Fibroblast of lung (primary cell): ENCODE measurements around the gene MFGE8. TPM values are rescaled to one million over a fixed set of nuclear protein-coding genes. Genes with fewer than 3 reads are reported as not detected.
A peak's percentile ranks its signal among the peaks of the same experiment; 100 is the strongest.

Experiments used
- DNase-seq, 2 donors: peaks; one replicate each; pipeline versions ENCODE4 v3.0.0 to v3.0.0-alpha.2; 2010; ENCODE audit warnings: low read depth in 2 of 2
- H2AFZ ChIP-seq: 2 replicates; pipeline ENCODE4 v1.5.1; 2012; ENCODE audit warnings: low read length, control low read depth, inconsistent platforms
- H3K27ac ChIP-seq: 2 replicates; pipeline ENCODE4 v1.5.1; 2011; ENCODE audit warnings: low read length, control low read depth; ENCODE audit not compliant: insufficient read depth
- H3K27me3 ChIP-seq: 2 replicates; pipeline ENCODE4 v1.5.1; 2011; ENCODE audit warnings: mild to moderate bottlenecking, low read length; ENCODE audit not compliant: control insufficient read depth, insufficient read depth
- H3K36me3 ChIP-seq: 2 replicates; pipeline ENCODE4 v1.5.1; 2011; ENCODE audit warnings: low read length; ENCODE audit not compliant: control insufficient read depth, insufficient read depth
- H3K4me1 ChIP-seq: 2 replicates; pipeline ENCODE4 v1.5.1; 2011; ENCODE audit warnings: low read length; ENCODE audit not compliant: control insufficient read depth, insufficient read depth; ENCODE audit errors: extremely low read depth
- H3K4me2 ChIP-seq: 2 replicates; pipeline ENCODE4 v1.5.1; 2011; ENCODE audit warnings: low read length, control low read depth; ENCODE audit not compliant: insufficient read depth; ENCODE audit errors: extremely low read depth
- H3K4me3 ChIP-seq, 4 experiments: fragments of 200-600 bp in 1 of 4; sonication (generic) in 1 of 4; replicated peaks in 1 of 4; 2 replicates each; pipeline ENCODE4 v1.5.1; 2011 to 2016; ENCODE audit warnings: low read length in 4 of 4, low read depth in 3 of 4, mild to moderate bottlenecking in 3 of 4, control low read depth in 2 of 4, inconsistent platforms in 1 of 4, mixed read lengths in 1 of 4; ENCODE audit not compliant: insufficient read depth in 1 of 4; ENCODE audit errors: control extremely low read depth in 1 of 4
- H3K79me2 ChIP-seq: 2 replicates; pipeline ENCODE4 v1.5.1; 2012; ENCODE audit warnings: mild to moderate bottlenecking, low read length, inconsistent platforms; ENCODE audit not compliant: control insufficient read depth, insufficient read depth
- H3K9ac ChIP-seq: 2 replicates; pipeline ENCODE4 v1.5.1; 2011; ENCODE audit warnings: mild to moderate bottlenecking, low read length, control low read depth; ENCODE audit not compliant: insufficient read depth
- H3K9me3 ChIP-seq: 2 replicates; pipeline ENCODE4 v1.5.1; 2012; ENCODE audit warnings: low read depth, low read length; ENCODE audit not compliant: control insufficient read depth, insufficient read depth
- H4K20me1 ChIP-seq: 2 replicates; pipeline ENCODE4 v1.5.1; 2011; ENCODE audit warnings: low read length; ENCODE audit not compliant: control insufficient read depth, insufficient read depth; ENCODE audit errors: extremely low read depth
- EZH2 ChIP-seq: IDR thresholded peaks from 2 replicates; pipeline ENCODE4 v1.5.1; 2012; ENCODE audit warnings: low read length, control low read depth, mild to moderate bottlenecking; ENCODE audit errors: missing control alignments
- polyA plus RNA-seq, 2 donors: library from polyadenylated mRNA; depleted of rRNA in 1 of 2; stranded (reverse) in 1 of 2; unstranded in 1 of 2; fragments of >200 nt; gene quantifications; 2 replicates each; pipeline ENCODE4 v1.2.1, GENCODE V29; 2011 to 2012; ENCODE audit warnings: missing spikeins in 1 of 2
- total RNA-seq: library from RNA; depleted of rRNA; stranded (reverse); fragments of >200 nt; gene quantifications from 2 replicates; pipeline ENCODE4 v1.2.1, GENCODE V29; 2014
- TF ChIP-seq, protein P1 (sequence below), 2 donors: IDR thresholded peaks in 1 of 2; conservative IDR thresholded peaks in 1 of 2; 1 replicate in 1 of 2; 2 replicates in 1 of 2; pipeline ENCODE4 v1.5.1; 2011 to 2012; ENCODE audit warnings: low read length in 2 of 2, control low read depth in 1 of 2, inconsistent platforms in 1 of 2, low read depth in 1 of 2, mild to moderate bottlenecking in 1 of 2

The MFGE8 gene
- total and polyA plus RNA-seq, 2 donors (not counting 1 experiment from before 2014, with no cell fraction given): 263 to 336 TPM

DNA sequence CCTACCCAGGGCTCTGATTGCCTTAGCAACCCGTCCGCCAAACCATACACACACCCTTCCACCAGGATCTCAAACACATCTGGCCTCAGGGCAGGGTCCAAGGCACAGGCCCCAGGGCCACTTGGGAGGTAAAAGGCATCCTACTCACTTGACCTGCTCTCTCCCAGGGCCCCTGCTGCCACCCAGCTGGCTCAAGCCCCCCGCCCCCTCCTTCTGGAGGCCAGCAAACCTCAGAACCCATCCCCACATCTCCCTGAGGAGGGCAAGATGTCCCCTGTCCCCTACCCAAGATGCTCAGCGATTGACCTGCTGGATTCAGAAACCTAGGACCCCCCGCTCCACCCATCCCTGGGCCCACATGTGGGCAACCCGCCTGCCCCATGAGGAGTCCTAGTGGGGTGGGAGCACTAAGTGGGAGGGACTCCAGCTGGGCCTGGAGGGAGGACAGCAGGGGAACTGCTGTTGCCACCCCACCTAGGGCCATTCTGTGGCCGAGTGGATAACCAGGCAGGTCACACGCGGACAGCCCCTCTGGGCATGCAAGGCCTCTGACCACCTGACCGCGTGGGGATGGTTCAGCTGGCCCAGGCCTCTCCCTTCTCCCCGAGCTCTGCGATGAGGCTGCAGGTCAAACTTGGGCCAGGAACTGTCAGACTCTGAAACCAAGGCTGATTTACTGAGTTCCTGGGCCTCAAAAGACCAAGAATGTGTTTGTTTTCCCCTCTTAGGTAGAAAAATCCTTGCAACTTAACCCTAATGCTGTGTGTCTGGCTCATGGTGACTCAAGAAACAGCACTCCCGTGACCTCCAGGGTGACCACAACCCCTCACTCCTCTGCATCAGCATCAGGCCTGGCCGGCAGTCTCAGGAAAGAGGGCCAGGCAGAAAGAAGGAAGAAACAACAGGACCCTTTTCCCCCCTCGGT, 4.2 kb downstream of the MFGE8 start:
- Histone ChIP-seq H3K27ac (no peak overlapping the region), H2AFZ (no peak overlapping the region), H3K27me3 (no peaks in the 10 kb centered on the region), H3K9ac (no peak overlapping the region), H3K36me3 (peaks cover 8% of the 10 kb centered on the region), H4K20me1 (no peaks in the 10 kb centered on the region), H3K4me3 (no peak overlapping the region), H3K79me2 (peaks cover 8% of the 10 kb centered on the region), H3K4me1 (peaks cover 10% of the 10 kb centered on the region), H3K9me3 (no peaks in the 10 kb centered on the region), H3K4me2 (no peak overlapping the region)
- TF ChIP-seq EZH2: no peak
- TF ChIP-seq, protein P1, sequence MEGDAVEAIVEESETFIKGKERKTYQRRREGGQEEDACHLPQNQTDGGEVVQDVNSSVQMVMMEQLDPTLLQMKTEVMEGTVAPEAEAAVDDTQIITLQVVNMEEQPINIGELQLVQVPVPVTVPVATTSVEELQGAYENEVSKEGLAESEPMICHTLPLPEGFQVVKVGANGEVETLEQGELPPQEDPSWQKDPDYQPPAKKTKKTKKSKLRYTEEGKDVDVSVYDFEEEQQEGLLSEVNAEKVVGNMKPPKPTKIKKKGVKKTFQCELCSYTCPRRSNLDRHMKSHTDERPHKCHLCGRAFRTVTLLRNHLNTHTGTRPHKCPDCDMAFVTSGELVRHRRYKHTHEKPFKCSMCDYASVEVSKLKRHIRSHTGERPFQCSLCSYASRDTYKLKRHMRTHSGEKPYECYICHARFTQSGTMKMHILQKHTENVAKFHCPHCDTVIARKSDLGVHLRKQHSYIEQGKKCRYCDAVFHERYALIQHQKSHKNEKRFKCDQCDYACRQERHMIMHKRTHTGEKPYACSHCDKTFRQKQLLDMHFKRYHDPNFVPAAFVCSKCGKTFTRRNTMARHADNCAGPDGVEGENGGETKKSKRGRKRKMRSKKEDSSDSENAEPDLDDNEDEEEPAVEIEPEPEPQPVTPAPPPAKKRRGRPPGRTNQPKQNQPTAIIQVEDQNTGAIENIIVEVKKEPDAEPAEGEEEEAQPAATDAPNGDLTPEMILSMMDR (conservative IDR thresholded peaks at IDR 0.05 in 1 of 2, IDR thresholded peaks at IDR 0.05 in 1 of 2; ENCODE audit: low read depth in 1 of 2, low read length in 2 of 2): no peak
- DNase-seq: peak; percentile 36 to 61

DNA sequence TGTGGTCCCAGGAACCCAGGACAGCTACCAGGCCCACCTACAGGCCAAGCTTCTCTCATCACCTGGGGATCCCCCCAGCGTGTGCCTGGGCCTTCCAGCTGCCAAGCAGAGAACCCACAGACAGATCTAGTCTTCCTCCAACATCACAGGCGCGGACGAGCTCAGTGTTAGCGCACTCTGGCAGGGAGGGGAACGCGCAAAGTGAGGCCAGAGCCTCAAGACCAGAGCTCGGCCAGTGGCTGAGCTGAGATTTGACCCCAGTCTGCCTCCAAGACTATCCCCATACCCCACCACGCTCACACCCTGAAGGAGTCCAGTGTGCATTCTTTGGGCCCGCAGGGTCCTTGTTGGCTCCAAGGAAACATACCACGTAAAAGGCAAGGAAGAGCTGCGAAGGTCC, 5.1 kb downstream of the MFGE8 start:
- H2AFZ ChIP-seq: no peak overlapping the region
- no peak overlapping the region for H3K4me2 ChIP-seq
- no peak overlapping the region for H3K9ac ChIP-seq
- H3K36me3 ChIP-seq: peaks cover 8% of the 10 kb centered on the region
- H3K79me2 ChIP-seq: peaks cover 8% of the 10 kb centered on the region
- peaks cover 7% of the 10 kb centered on the region for H3K4me1 ChIP-seq
- H3K4me3 ChIP-seq: no peak overlapping the region
- no peak for DNase-seq
- H3K27me3 ChIP-seq: no peaks in the 10 kb centered on the region
- TF ChIP-seq, protein P1 (conservative IDR thresholded peaks at IDR 0.05 in 1 of 2, IDR thresholded peaks at IDR 0.05 in 1 of 2; ENCODE audit: low read depth in 1 of 2, low read length in 2 of 2): no peak
- no peak for TF ChIP-seq EZH2
- no peaks in the 10 kb centered on the region for H4K20me1 ChIP-seq
- no peaks in the 10 kb centered on the region for H3K9me3 ChIP-seq
- H3K27ac ChIP-seq: no peak overlapping the region

DNA sequence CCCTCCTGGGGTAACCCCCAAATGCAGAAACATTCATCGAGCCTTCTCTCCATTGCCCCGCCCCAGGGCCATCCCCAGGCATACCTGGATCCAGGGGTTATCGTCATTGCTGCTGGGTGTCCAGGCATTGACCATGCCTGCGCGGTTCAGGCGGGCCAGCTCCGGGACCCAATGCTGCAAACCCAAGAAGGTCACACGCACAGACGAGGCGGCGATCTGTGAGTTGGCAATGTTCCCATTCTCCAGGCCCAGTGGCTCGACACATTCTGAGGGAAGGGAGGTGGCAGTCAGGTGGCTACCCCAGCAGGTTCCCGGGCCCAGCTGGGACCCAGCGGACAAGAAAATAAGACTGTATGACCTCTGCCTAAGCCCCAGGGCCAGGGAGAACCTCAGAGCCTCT, 6.1 kb downstream of the MFGE8 start:
- no peak overlapping the region for H3K4me3 ChIP-seq
- H3K4me2 ChIP-seq: no peak overlapping the region
- no peak overlapping the region for H2AFZ ChIP-seq
- H3K79me2 ChIP-seq: peaks cover 5% of the 10 kb centered on the region
- H3K27me3 ChIP-seq: no peaks in the 10 kb centered on the region
- TF ChIP-seq, protein P1 (conservative IDR thresholded peaks at IDR 0.05 in 1 of 2, IDR thresholded peaks at IDR 0.05 in 1 of 2; ENCODE audit: low read depth in 1 of 2, low read length in 2 of 2): no peak
- TF ChIP-seq EZH2: no peak
- no peak overlapping the region for H3K9ac ChIP-seq
- H4K20me1 ChIP-seq: no peaks in the 10 kb centered on the region
- peaks cover 9% of the 10 kb centered on the region for H3K36me3 ChIP-seq
- no peak overlapping the region for H3K27ac ChIP-seq
- H3K9me3 ChIP-seq: no peaks in the 10 kb centered on the region
- peaks cover 7% of the 10 kb centered on the region for H3K4me1 ChIP-seq
- DNase-seq: no peak
